ENCODE data around the gene PDAP1. TPM values are rescaled to one million over a fixed set of nuclear protein-coding genes. Genes with fewer than 3 reads are reported as not detected.

PDAP1 gene
- total and polyA plus RNA-seq, 2 of the 8 experiments (the other 6 are each of a cell fraction or from before 2014, with no cell fraction given) = 26.6 to 169 TPM

- peak; percentile 79 for TF ChIP-seq USF2 (IDR thresholded peaks at IDR 0.05; ENCODE audit: low read length)
- peak; percentile 64 to 82; a peak in 2 of 3 replicates for TF ChIP-seq POLR2A (IDR thresholded peaks at IDR 0.05; ENCODE audit: control extremely low read depth in 1 of 2, low read depth in 2 of 2, low read length in 2 of 2)
Measured at GRCh38 chr7:99393355-99394187, 14.8 kb downstream of the PDAP1 start (continued).
